Measurements from ENCODE around the gene TEKTIP1. TPM values are rescaled to one million over a fixed set of nuclear protein-coding genes. Genes with fewer than 3 reads are reported as not detected.

The TEKTIP1 gene
- total RNA-seq, 1 donor from 2014 or later: 0.73 TPM

- H3K9me3 Mint-ChIP-seq (ENCODE audit: unreplicated experiment): no peaks in the 10 kb centered on the region
- peak; percentile 82 for DNase-seq (ENCODE audit: extremely low spot score, unreplicated experiment)
- peaks cover 9% of the 10 kb centered on the region for H3K4me1 Mint-ChIP-seq (ENCODE audit: unreplicated experiment)
- TF ChIP-seq, protein P1, sequence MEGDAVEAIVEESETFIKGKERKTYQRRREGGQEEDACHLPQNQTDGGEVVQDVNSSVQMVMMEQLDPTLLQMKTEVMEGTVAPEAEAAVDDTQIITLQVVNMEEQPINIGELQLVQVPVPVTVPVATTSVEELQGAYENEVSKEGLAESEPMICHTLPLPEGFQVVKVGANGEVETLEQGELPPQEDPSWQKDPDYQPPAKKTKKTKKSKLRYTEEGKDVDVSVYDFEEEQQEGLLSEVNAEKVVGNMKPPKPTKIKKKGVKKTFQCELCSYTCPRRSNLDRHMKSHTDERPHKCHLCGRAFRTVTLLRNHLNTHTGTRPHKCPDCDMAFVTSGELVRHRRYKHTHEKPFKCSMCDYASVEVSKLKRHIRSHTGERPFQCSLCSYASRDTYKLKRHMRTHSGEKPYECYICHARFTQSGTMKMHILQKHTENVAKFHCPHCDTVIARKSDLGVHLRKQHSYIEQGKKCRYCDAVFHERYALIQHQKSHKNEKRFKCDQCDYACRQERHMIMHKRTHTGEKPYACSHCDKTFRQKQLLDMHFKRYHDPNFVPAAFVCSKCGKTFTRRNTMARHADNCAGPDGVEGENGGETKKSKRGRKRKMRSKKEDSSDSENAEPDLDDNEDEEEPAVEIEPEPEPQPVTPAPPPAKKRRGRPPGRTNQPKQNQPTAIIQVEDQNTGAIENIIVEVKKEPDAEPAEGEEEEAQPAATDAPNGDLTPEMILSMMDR (IDR thresholded peaks at IDR 0.05): no peak
- H3K4me3 Mint-ChIP-seq (ENCODE audit: unreplicated experiment): no peak overlapping the region
- H3K36me3 Mint-ChIP-seq (ENCODE audit: unreplicated experiment): peaks cover 19% of the 10 kb centered on the region
- no peaks in the 10 kb centered on the region for H3K27me3 Mint-ChIP-seq (ENCODE audit: unreplicated experiment)
- peak overlapping the region; percentile 23 for H3K27ac Mint-ChIP-seq (ENCODE audit: unreplicated experiment)
Observed at GRCh38 chr19:3538258-3538929, 580 bp upstream of the TEKTIP1 start.

- Mint-ChIP-seq H3K27ac (ENCODE audit: unreplicated experiment) (no peak overlapping the region), H3K4me3 (ENCODE audit: unreplicated experiment) (no peak overlapping the region), H3K4me1 (ENCODE audit: unreplicated experiment) (peaks cover 9% of the 10 kb centered on the region), H3K27me3 (ENCODE audit: unreplicated experiment) (no peaks in the 10 kb centered on the region), H3K9me3 (ENCODE audit: unreplicated experiment) (no peaks in the 10 kb centered on the region), H3K36me3 (ENCODE audit: unreplicated experiment) (peaks cover 12% of the 10 kb centered on the region)
- DNase-seq (ENCODE audit: extremely low spot score, unreplicated experiment): no peak
- TF ChIP-seq, protein P1 (IDR thresholded peaks at IDR 0.05): no peak
Observed at GRCh38 chr19:3539756-3540118, 763 bp downstream of the TEKTIP1 start.

- Mint-ChIP-seq H3K36me3 (ENCODE audit: unreplicated experiment) (peaks cover 11% of the 10 kb centered on the region), H3K9me3 (ENCODE audit: unreplicated experiment) (no peaks in the 10 kb centered on the region), H3K27me3 (ENCODE audit: unreplicated experiment) (no peaks in the 10 kb centered on the region), H3K27ac (ENCODE audit: unreplicated experiment) (no peak overlapping the region), H3K4me1 (ENCODE audit: unreplicated experiment) (peaks cover 9% of the 10 kb centered on the region), H3K4me3 (ENCODE audit: unreplicated experiment) (no peak overlapping the region)
- peak; percentile 84 for DNase-seq (ENCODE audit: extremely low spot score, unreplicated experiment)
- TF ChIP-seq, protein P1 (IDR thresholded peaks at IDR 0.05): no peak
Observed at GRCh38 chr19:3543150-3544057, 4.4 kb downstream of the TEKTIP1 start.

DNA sequence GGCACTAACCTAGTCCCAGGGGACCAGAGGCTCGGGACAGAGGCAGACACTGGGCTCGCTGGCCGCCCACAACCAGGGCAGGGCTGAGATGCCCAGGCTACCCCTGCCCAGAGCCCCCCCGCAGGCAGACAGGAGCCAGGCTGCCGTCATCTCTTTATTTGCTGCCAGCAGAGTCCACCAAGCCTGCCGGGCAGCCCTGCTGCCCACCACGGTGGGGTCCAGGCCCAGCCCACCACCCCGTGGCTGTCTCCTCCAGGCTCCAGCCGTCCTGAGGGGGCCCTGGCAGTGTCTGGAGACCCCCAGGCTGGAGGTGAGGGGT, 5.0 kb downstream of the TEKTIP1 start:
- Mint-ChIP-seq H3K27ac (ENCODE audit: unreplicated experiment) (no peak overlapping the region), H3K4me1 (ENCODE audit: unreplicated experiment) (peaks cover 14% of the 10 kb centered on the region)
- TF ChIP-seq, protein P1 (IDR thresholded peaks at IDR 0.05): no peak

More for the DNA sequence above, 5.0 kb downstream of the TEKTIP1 start:
- DNase-seq (ENCODE audit: extremely low spot score, unreplicated experiment): no peak
- H3K4me3 Mint-ChIP-seq (ENCODE audit: unreplicated experiment): no peak overlapping the region
- no peaks in the 10 kb centered on the region for H3K9me3 Mint-ChIP-seq (ENCODE audit: unreplicated experiment)
- H3K27me3 Mint-ChIP-seq (ENCODE audit: unreplicated experiment): no peaks in the 10 kb centered on the region
- H3K36me3 Mint-ChIP-seq (ENCODE audit: unreplicated experiment): peaks cover 11% of the 10 kb centered on the region

All from osteocyte (in vitro differentiated cells).